KOPT-K1 (cell line): ENCODE results near the gene SIPA1L3.

Source experiments
- H3K27ac ChIP-seq: fragments of 200-600 bp; sonication (generic); 2 replicates; pipeline ENCODE4 v1.5.1; 2016; ENCODE audit warnings: antibody characterized with exemption, mild to moderate bottlenecking, low read depth, low read length; ENCODE audit not compliant: poor library complexity, severe bottlenecking
- H3K36me3 ChIP-seq: fragments of 200-600 bp; sonication (generic); 2 replicates; pipeline ENCODE4 v1.5.1; 2017; ENCODE audit warnings: antibody characterized with exemption, mild to moderate bottlenecking, low read length, moderate library complexity; ENCODE audit not compliant: insufficient read depth
- H3K9me3 ChIP-seq: fragments of 200-600 bp; sonication (generic); 2 replicates; pipeline ENCODE4 v1.5.1; 2017; ENCODE audit warnings: antibody characterized with exemption, low read length, mild to moderate bottlenecking; ENCODE audit not compliant: insufficient read depth, poor library complexity, severe bottlenecking

Gene SIPA1L3

DNA sequence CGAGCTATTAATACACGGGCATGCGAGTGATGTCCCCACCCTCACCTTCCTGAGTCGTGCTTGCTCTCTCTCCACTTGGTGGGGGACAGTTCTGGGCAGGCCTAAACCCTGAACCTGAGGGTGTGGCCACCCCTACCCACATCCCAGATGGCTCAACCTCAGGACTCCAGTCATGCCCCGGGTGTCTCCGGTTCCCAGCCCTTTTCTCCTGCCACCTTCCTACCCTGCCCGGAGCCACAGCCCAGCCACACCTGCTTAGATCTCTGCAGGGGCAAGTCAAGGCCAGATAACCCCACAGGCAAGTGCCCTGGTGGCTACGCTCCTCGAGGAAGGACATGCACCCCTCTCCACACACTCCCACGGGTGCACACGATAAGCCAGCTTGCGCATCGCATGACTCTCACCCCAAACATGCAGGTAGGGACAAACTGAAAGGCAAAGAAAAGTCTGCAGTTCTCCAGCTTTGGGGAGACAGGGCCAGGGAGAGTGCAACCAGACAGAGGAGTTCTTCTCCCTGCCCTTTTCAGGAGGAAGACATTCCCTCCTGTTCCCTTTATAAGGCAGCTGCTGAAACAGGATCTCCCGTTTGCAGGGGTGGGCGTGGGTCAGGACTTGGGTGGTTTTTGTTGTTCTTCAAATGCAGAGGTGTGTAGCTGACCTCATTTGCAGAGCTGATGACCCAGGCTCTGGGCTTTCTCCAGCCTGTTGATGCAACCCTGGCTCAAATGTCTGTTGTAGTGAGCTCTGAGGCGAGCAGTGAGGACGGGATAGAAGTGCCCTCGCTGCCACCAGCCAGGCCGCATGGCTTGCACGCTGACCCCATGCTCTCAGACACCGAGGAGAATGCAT, 228.4 kb downstream of the SIPA1L3 start:
- H3K36me3 ChIP-seq: no peaks in the 10 kb centered on the region
- H3K9me3 ChIP-seq: no peaks in the 10 kb centered on the region
- H3K27ac ChIP-seq: no peak overlapping the region

DNA sequence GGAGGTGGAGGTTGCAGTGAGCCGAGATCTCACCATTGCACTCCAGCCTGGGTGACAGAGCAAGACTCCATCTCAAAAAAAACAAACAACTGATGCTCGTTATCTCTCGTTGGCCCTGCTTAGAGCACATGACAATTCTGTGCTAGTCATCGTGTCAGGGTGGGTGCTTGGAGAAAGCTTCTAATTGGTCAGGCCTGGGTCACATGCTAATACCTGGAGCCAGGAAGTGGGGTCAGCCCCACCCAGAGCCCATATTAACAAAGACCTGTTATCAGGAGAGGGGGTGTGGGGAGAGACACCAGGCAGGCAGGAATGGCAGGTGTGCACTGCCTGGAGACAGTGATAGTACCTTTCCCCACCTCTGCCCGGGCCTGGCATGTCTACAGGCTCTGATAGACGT, 232.1 kb downstream of the SIPA1L3 start:
- Histone ChIP-seq H3K27ac (no peak overlapping the region), H3K36me3 (no peaks in the 10 kb centered on the region), H3K9me3 (no peaks in the 10 kb centered on the region)

DNA sequence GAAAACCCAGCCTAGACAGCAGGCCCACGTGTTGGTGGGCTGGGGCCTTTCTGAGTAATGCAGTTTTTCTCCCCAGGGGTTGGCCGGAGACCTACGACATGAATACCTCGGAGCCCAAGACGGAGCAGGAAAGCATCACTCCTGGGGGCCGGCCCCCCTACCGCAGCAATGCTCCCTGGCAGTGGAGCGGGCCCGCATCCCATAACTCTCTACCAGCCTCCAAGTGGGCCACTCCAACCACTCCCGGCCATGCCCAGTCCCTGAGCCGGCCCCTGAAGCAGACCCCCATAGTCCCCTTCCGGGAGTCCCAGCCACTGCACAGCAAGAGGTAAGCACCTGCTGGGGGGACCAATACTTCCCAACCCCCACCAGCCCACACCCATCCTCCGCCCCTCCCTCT, 234.1 kb downstream of the SIPA1L3 start:
- Histone ChIP-seq H3K9me3 (no peaks in the 10 kb centered on the region), H3K27ac (no peak overlapping the region), H3K36me3 (no peaks in the 10 kb centered on the region)

DNA sequence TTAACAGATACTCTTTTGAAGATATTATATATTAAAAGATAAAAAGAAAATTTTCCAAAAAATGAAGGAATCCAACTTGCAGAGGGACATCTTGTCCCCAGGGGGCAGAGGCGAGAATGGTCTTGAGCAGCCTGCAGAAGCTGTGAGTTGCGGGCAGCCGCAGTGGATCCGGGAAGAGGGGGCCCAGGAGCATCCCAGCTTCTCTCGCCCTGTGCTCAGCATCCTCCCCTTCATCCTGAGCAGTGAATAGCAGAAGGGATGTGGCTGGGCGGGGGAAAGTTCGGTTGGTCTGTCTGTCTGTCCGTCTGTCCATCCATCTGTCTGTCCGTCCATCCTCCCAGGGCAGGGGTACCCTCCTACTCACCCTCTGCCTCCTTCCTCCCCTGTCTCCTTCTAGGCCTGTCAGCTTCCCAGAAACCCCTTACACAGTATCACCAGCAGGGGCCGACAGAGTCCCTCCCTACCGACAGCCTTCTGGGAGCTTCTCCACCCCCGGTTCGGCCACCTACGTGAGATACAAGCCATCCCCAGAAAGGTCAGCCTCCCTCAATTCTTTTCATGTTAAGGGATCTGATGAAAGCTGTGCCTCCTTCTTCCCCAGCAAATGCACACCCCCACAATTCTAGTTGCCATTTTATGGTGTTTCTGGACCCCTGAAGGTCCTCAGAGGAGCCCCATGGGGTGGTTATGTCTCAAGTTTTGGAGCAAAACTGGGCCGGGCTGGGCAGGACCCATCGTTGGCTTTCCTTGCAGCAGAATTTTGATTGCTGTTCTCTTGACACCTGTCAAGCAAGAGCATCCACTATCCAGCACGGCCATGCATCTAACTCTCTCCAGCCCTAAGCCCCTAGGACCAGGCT, 235.4 kb downstream of the SIPA1L3 start:
- no peak overlapping the region for H3K27ac ChIP-seq
- H3K9me3 ChIP-seq: no peaks in the 10 kb centered on the region
- H3K36me3 ChIP-seq: no peaks in the 10 kb centered on the region

DNA sequence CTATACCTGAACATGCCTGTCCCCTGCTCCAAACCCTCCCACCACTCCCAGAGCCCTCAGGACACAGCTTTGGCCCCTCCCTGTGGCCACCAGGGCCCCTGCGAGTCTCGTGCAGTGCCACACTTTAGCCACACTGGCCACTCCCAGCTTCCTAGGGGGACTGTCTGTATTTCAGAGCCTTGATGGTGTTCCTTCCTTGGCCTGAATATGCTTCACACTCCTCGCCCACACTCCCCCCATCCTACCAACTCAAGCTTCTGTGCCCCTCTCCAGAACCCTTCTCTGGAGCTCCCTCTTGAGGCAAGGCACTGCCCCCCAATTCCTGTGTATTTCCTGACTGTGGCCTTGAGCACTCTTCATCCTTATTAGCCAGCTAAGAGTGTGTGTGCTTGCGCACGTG, 236.8 kb downstream of the SIPA1L3 start:
- Histone ChIP-seq H3K27ac (no peak overlapping the region), H3K36me3 (no peaks in the 10 kb centered on the region), H3K9me3 (no peaks in the 10 kb centered on the region)

DNA sequence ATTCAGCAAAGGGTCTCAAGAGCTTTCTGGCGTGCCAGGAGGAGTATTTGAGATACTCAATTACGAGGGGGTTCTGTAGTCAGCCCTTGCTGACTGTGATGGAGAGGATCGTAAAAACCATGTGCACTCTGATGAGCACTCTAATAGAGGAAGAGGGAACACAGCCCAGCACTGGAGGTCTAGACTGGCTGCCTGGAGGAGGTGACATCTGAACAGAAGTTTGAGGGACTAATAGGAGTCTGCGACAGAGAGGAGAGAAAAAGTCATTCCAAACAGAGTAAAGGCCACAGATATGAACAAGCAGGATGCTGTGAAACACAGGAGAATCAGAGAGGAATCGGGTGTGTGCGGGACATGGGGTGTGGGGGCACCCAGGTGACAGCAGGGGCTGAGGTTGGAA, 237.7 kb downstream of the SIPA1L3 start:
- H3K36me3 ChIP-seq: no peaks in the 10 kb centered on the region
- no peaks in the 10 kb centered on the region for H3K9me3 ChIP-seq
- no peak overlapping the region for H3K27ac ChIP-seq

DNA sequence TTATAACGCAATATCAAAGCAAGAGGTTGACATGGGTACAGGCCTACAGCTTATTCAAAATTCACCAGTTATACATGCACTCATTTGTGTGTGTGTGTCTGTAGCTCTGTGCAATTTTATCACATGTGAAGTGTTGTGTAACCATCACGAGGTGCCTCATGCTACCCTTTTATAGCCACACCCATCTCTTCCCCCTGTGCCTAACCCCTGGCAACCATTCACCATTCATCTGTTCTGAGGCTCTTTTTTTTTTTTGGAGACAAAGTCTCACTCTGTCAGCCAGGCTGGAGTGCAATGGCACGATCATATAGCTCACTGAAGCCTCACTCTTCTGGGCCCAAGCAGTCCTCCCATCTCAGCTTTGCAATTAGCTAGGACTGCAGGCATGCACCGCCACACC, 238.6 kb downstream of the SIPA1L3 start:
- H3K36me3 ChIP-seq: no peaks in the 10 kb centered on the region
- no peak overlapping the region for H3K27ac ChIP-seq
- H3K9me3 ChIP-seq: no peaks in the 10 kb centered on the region

DNA sequence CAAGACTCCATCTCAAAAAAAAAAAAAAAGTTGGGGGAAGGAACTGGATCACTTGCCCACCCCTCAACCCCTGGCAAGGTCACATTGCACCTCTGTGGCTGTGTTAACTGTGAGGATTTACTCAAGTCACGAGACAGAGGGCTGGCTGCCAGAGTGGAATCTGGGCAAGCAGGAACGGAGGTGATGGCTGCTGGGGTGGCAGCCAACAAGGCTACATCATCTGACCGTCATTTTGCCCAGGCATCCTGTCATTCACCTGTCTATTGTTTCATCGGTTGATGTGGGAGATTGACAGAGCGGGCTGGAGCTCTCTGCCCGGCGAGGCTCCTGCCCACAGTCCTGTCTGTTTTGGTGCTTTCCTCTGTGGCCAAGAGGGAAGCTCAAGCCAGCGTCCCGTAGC, 241.3 kb downstream of the SIPA1L3 start:
- no peak overlapping the region for H3K27ac ChIP-seq
- H3K36me3 ChIP-seq: peaks cover 10% of the 10 kb centered on the region; the same call in 1 of the 2 replicates

DNA sequence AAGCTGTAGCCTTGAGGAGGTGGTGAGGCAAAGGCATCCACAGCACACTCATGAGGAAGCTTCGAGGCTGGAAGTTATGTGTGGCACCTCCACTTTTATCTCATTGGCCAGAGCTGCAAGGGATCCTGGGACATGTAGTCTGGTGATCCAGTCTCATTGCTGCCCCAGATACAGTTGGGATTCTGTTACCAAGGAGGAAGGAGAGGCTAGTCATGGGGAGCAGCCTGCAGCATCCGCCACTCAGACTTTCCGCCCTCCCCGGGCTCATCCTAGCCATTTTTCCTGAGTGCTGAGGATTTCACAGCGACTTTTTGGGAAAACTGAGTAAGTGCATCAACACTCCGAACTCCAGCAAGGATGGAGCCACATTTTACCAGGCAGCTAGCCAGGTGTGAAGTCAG, 242.7 kb downstream of the SIPA1L3 start:
- Histone ChIP-seq H3K27ac (no peak overlapping the region), H3K9me3 (no peaks in the 10 kb centered on the region), H3K36me3 (peaks cover 10% of the 10 kb centered on the region; the same call in 1 of the 2 replicates)

More for the DNA sequence above, 241.3 kb downstream of the SIPA1L3 start:
- no peaks in the 10 kb centered on the region for H3K9me3 ChIP-seq

DNA sequence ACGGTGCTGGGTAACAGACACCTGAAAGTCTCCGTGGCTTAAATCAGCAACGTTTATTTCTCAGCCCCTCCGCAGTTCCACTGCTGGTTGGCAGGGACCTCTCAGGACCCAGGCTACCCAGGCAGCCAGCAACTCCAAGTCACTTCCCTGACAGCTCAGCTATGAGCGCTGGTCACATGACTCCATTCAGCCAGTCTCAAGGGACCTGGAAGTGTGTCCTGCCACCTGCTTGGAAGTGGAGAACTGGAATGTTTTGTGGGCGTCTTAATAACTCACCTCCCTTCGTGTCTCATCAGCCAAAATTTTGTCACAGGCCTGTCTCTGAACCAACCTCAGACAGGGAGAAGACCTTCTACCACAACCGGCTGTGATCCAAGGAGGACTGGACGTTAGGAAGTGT, 244.2 kb downstream of the SIPA1L3 start:
- no peak overlapping the region for H3K27ac ChIP-seq
- no peaks in the 10 kb centered on the region for H3K9me3 ChIP-seq
- peaks cover 10% of the 10 kb centered on the region; the same call in 1 of the 2 replicates for H3K36me3 ChIP-seq

DNA sequence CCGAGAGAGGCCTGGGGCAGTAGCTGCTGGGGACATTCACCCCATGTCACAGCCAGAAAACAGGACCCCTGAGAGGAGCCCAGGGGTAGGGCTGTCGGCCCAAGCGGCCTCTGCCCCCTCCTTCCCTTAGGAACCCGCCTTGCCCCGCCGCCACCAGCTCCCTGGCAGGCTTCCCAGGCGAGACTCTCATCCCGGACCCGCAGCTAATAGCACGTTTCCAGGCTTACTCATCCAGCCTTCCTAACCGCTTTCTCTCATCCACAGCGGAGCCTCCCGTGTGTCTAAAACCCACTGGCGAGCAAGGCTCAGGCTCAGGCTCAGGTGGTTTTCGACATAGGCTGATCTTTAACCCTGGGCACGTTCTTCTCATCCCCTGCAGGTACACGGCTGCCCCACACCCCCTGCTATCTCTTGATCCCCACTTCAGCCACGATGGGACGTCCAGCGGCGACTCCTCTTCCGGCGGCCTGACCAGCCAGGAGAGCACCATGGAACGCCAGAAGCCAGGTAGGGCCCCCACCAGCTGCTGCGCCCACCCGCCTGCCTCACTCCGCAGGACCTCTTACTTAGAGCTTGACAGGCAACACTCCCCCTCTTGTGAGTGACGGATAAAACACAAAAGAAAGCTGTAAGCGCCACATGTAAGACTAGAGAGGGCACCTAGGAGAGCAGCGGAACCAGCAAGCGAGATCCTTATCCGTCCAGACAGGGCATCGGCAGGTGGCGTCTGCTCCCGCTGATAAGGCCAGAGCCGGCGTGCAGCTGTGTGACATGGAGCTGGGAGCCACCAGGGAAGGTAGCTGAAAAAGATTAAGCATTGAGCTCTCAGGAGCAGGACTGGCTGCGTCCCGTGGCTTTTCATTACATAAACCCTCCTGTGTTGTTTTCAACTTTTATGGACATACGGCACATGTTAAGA, 245.7 kb downstream of the SIPA1L3 start:
- Histone ChIP-seq H3K27ac (no peak overlapping the region), H3K9me3 (no peaks in the 10 kb centered on the region), H3K36me3 (peaks cover 10% of the 10 kb centered on the region; the same call in 1 of the 2 replicates)

DNA sequence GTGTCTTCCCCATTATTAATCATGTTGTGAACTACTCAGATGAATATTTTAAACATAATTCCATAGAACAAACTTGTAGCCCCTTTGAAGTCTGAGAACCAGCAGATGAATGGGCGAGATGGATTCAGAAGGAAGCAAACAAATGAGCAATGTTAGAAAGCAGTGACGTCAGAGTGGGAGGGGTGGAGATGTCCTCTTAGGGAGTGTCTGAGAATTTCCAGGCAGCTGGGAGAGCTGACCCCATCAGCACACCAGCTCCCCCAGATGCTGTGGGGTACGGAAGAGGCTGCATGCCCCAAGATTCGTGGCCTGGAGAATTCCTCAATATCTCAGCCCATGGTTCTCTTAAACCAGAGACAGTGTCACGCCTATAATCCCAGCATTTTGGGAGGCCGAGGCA, 248.4 kb downstream of the SIPA1L3 start:
- Histone ChIP-seq H3K27ac (no peak overlapping the region), H3K36me3 (peaks cover 10% of the 10 kb centered on the region; the same call in 1 of the 2 replicates), H3K9me3 (no peaks in the 10 kb centered on the region)

DNA sequence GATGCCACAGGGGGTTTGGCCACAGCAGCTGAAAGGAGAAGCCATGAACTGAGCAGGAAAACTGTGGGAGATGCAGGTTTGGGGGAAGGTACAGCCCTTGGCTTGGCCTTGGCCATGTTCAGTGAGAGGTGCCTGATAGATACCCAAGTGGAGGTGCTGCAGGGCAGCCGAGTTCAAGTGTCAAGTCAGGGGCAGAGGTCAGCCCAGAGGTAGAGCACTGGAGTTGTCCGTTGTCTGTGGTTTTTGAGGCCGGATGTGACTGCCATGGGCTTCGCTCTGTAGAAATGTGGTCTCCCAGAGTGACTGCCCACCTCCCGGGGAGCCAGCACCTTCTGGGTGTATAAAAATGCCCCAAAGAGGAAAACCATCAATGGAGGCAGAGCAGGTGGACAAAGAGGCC, 251.7 kb downstream of the SIPA1L3 start:
- Histone ChIP-seq H3K9me3 (peaks cover 13% of the 10 kb centered on the region), H3K27ac (no peak overlapping the region), H3K36me3 (peaks cover 14% of the 10 kb centered on the region; the same call in 1 of the 2 replicates)

DNA sequence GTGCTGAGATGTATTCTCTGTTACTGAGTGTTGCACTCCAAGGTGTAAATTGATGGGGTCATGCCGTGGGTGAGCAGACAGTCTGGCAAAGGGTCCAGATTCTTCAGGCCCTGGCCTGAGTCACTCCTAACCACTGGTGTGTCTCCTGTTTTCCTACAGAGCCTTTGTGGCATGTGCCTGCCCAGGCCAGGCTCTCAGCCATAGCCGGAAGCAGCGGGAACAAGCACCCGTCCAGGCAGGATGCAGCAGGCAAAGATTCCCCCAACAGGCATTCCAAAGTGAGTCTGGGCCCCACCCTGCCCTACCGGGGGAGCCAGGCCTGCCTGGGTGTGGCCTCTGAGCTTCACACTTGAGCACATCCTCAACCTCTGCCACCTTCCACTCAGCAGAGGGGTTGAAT, 255.1 kb downstream of the SIPA1L3 start:
- H3K9me3 ChIP-seq: peaks cover 13% of the 10 kb centered on the region
- peaks cover 26% of the 10 kb centered on the region; the same call in 1 of the 2 replicates for H3K36me3 ChIP-seq
- H3K27ac ChIP-seq: no peak overlapping the region
